NCI-H774 (cell line): Measurements from ENCODE around the gene CKAP2L.
"Not testable (repeated sequence)": the region's sequence is repeated elsewhere in the genome, so short reads cannot be mapped to it uniquely, and the experiment has no call there.

Experiments used
- DNase-seq: peaks from one replicate; lab custom pipeline; 2025; lab: John Stamatoyannopoulos, UW

The CKAP2L gene

DNA sequence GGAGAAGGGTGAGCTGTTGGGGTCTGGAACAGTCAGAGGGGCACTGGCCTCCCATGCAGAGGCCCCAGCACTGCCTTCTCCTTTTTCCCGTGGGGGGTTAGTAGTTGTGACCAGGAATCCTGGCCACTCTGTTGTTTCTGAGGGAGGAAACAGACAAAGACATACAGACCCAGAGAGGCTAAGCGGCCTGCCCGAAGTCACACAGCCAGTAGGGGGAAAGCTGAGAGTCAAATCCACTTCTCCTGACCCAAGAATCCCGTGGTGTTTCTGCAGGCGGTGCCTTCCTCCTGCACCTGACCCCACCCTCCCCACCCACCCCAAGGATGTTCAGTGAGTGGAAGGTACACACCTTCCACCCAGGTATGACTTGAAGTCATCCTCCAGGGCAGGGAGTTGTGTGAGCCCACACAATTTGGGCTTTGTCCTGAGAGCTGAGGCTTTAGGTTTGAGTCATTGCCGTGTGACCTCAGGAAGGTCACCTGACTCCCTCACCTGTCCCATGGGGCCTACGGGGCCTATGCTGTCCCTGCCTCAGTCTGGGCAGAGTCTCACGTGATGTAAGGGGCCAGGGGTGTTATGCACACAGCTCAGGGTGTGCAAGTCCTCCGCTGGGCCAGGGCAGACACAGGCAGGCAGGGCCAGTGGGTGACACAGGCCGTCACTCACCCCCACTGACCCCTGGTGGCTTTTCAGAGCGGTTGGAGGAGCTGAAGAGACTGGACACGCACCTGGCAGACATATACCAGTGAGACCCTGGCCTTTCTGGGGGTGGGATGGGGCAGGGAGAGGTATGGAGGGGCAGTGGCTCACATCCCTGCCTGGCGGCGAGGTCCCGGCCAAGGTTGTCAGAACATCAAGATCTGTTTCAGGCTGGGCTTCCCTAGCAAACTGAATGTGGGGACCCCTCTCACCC, 38.6 kb downstream of the CKAP2L start:
- DNase-seq = no peak

- no peak for DNase-seq
Measured at GRCh38 chr2:112724591-112725525, 39.6 kb downstream of the CKAP2L start.

DNA sequence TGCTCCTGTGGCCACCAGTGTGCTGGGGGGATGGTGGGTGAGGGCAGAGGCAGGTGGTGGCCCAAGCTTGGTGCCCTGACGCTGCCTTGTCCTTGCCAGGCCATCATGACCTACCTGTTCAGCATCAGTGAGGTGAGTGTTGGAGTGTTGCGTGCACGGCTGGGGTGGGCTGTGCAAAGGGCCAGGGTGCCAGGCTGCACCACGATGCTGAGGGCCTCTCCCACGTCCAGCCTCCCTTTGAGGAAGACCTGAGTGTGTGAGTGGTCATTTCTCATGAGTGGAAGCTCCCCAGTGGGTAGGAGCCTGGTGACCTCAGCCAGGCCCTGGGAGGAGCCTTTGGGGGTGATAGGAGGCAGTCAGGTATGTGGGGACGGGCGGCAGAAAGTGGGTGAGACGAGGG, 40.4 kb downstream of the CKAP2L start:
- DNase-seq = no peak

GRCh38 chr2:112723547-112723940, 40.9 kb downstream of the CKAP2L start:
- DNase-seq = no peak

GRCh38 chr2:112722816-112723546, 41.4 kb downstream of the CKAP2L start:
- no peak for DNase-seq

- no peak for DNase-seq
Measured at GRCh38 chr2:112721819-112722522, 42.4 kb downstream of the CKAP2L start.

GRCh38 chr2:112720785-112721184, 43.6 kb downstream of the CKAP2L start, which contains the start of gene NT5DC4:
Gene NT5DC4, plus strand, starts transcription at chr2:112721020. Its CDS starts 60 bp downstream, at chr2:112721080.
- no peak for DNase-seq

GRCh38 chr2:112718863-112719370, 45.5 kb downstream of the CKAP2L start:
- DNase-seq = no peak

DNA sequence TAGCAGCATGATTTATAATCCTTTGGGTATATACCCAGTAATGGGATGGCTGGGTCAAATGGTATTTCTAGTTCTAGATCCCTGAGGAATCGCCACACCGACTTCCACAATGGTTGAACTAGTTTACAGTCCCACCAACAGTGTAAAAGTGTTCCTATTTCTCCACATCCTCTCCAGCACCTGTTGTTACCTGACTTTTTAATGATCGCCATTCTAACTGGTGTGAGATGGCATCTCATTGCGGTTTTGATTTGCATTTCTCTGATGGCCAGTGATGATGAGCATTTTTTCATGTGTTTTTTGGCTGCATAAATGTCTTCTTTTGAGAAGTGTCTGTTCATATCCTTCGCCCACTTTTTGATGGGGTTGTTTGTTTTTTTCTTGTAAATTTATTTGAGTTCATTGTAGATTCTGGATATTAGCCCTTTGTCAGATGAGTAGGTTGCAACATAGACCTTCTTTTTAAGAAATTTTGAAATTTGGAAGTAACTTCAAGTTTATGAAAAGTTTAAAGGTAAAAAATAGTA, 47.5 kb downstream of the CKAP2L start:
- DNase-seq = not testable (repeated sequence)

DNA sequence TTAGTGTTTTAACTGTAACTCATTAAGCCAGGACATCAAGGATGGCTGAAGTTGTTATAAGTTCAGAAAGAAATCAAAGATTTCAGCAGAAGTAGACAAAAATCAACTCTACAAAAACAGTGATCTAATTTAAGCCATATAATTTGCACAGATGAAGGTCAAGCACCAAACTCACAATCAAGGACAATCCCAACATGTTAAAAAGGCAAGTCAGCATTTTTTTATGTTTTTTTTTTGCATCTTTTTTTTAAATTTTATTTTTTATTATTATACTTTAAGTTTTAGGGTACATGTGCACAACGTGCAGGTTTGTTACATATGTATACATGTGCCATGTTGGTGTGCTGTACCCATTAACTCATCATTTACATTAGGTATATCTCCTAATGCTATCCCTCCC, 48.3 kb downstream of the CKAP2L start:
- DNase-seq = not testable (repeated sequence)

- DNase-seq = no peak
Measured at GRCh38 chr2:112714836-112715631, 49.4 kb downstream of the CKAP2L start.

DNA sequence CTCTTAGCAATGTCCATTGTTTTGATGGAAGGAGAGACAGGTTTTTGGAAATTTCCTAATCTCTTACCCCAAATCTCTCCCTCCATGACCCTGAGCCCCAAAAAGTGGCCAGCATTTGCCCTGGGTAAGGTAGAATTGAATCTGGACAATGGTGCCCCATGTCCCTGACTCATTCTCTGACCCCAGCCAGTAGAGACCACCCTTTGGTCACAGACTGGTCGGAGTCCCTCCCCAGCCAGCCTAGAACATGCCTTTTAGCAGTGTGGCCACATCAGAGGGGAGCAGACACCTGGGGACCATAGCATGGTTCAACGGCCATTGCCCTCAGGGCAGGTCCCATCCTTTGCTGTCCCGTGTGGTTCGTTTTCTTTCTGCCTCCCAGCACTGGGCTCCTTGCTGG, 50.1 kb downstream of the CKAP2L start:
- no peak for DNase-seq

GRCh38 chr2:112713926-112714325, 50.5 kb downstream of the CKAP2L start:
- DNase-seq = no peak

GRCh38 chr2:112713585-112713925, 50.9 kb downstream of the CKAP2L start:
- no peak for DNase-seq

DNA sequence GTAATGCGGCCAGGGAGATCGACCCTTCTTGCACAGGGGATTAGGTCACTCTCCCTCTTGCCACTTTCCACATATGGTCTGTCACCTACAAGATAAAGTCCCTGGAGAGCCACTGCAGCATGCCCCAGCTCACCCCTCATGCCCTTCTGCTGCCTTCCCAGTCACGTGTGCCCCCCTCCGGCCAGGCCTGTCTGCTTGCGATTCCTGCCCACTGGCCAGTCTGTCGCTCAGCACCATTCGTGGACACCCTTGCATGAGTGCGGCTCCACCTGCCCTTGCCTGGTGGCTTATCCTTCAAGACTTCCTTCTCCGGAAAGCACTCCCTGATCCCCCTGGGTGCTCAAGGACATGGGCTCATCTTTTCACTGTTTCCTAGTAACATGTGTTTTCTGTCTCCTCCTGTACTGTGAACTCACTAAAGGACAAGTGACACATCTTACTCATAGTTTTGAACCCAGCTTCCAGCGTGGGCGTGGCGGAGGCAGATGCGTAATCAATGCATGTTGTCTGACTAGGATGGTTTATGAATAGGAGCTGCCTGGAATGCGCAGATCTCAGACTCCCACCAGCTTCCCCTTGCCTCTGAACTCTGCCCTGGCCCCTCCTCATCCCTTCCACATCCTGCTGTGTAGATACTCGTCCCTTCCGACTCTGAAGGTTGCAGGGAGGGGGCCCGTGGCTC, 51.4 kb downstream of the CKAP2L start:
- no peak for DNase-seq

GRCh38 chr2:112712465-112712864, 51.9 kb downstream of the CKAP2L start:
- no peak for DNase-seq

DNA sequence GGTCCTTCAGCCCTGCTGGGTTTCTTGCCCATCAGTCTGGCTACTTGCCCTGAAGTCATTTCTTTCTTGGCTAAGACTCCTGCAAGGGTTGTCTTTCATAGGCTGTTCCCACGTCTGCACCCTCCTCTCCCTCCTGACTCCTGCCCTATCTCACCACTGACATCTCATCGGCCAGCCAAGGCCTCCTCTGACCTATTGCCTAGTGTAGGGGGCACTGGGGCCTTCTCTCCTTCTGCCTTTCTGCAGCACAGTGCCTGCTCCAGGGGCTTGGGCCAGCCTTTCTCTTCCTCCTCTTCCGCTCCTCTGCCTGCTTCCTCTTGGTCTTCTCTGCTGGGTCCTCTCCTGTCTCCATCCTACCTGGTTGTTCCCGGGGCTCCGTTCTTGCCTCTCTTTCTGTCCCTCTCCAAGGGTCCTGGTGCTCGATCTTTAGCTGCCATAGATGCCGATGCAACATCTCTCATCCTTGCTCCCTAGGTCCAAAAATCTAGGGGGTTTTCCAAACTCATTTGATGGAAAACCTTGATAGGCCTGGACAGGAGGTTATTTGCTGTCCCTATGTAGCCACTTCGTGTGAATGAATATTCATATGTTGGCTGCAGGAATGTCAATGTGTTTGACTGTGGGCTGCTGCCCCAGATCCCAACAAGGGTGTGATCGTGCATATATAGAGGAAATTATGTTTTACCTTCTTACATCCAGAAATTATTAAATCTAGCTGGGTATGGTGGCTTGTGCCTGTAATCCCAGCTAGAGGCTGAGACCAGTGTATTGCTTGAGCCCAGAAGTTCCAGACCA, 53.3 kb downstream of the CKAP2L start:
- DNase-seq = no peak

- no peak for DNase-seq
Measured at GRCh38 chr2:112709703-112710102, 54.7 kb downstream of the CKAP2L start.

DNA sequence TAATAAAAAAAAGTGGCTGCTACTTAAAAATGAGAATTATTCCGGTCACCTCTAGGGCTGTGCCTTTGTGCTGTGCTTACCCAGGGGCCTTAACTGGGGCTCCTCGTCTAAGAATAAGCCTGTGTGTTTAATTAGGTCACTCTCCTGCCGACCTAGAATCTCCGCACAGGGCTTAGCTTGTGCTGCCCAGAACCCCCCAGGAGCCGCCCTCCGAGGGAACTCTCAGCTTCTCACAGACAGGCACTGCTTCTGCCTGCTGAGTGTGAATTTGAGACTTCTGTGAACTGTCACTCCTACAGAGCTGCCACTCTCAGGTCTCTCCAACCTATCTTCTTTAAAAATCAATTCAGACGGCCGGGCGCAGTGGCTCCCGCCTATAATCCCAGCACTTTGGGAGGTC, 55.4 kb downstream of the CKAP2L start:
- no peak for DNase-seq
